CD4-positive, alpha-beta T cell treated with Interleukin-15 for 1 hour (primary cell): ENCODE measurements around the gene BECN2.

ENCODE experiments used
- DNase-seq: peaks from one replicate; pipeline ENCODE4 v3.0.0-alpha.2; 2020

The BECN2 gene

DNA sequence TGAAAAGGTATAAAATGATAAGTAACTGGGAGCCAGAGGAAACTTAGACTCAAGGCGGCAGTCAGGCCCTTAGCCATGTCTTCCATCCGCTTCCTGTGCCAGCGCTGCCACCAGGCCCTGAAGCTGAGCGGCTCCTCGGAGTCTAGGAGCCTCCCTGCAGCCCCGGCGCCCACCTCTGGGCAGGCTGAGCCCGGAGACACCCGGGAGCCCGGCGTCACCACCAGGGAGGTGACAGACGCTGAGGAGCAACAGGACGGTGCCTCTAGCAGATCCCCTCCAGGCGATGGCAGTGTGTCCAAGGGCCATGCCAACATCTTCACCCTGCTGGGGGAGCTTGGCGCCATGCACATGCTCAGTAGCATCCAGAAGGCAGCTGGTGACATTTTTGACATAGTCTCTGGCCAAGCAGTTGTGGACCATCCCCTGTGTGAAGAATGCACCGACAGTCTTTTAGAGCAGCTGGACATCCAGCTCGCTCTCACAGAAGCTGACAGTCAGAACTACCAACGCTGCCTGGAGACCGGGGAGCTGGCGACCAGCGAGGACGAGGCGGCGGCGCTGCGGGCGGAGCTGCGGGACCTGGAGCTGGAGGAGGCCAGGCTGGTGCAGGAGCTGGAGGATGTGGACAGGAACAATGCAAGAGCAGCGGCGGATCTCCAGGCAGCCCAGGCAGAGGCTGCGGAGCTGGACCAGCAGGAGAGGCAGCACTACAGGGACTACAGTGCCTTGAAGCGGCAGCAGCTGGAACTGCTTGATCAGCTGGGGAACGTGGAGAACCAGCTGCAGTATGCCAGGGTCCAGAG is at the start of gene BECN2:
Gene BECN2, plus strand, starts transcription at position 76 of the 803 bp plus-strand sequence. Its CDS starts 0 bp downstream, at position 76.
- DNase-seq: no peak

DNA sequence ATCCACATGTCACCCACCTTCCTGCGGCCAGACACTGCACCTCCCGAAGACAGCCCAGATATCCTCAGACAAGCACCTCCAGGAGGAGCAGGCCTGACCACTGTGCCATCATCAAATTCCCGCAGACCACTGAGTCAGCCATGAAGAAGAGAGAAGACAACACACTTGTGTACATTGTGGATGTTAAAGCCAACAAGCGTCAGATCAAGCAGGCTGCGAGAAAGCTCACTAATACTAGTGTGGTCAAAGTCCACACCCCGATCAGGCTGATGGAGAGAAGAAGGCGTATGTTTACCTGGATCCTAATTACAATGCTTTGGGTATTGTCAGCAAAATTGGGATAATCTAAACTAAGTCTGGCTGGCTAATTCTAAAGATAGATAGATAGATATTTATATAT is 41.4 kb upstream of the BECN2 start:
- no peak for DNase-seq

DNA sequence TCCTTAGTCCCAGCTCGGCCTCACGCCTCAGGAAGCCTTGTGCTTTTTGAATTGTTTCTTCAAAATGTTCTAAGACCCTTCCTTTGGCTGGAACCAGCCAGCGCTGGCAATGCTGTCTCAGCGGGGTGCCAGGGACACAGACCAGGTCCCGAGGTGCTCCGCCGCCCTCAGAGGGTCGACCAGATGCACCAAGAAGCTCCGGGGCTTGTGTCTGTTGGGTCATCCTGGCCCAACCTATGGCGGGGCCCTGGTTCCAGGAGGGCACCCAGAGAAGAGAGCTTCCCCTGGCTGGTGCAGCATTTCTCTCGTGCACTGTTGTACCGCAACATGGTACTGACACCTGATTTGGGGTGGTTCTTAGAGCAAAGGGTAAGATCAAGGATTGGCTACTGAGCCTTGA is 40.1 kb upstream of the BECN2 start:
- no peak for DNase-seq

DNA sequence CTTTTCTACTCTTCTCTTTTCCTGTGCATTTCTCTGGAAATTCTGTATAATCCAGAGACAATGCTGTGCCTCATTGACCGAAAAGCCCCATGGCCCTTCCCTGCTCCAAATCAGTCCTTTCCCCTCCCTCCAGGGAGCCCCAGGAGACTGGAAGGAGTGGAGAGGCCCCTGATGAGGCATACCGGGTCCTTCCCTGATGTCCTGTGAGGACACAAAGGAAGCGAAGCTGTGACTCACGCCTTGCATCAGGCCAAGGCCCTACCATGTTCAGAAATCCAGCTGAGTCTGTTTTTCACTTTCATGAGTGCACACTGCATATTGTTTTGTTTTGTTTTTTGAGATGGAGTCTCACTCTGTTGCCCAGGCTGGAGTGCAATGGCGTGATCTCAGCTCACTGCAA is 38.7 kb upstream of the BECN2 start:
- no peak for DNase-seq

DNA sequence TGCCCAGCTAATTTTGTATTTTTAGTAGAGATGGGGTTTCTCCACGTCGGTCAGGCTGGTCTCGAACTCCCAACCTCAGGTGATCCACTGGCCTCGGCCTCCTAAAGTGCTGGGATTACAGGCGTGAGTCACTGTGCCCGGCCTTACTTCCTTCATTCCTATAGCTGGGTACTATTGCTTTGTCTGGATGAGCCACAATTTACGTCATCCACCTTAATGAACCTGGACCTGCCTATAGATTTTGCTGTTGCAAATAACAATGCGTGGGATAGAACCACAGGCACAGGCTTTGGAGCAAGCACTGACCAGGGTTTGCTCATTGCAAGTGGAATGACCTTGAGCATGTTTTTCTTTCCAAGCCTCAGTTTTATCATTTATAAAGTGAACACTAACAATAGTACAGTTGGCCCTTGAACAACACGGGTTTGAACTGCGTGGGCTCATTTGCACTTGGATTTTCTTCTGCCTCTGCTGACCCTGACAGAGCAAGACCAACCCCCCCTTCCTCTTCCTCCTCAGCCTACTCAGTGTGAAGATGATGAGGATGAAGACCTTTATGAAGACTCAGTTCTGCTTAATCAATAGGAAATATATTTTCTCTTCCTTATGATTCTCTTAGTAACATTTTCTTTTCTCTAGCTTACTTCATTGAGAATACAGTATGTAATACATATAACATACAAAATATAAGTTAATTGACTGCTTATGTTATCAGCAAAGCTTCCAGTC is 33.3 kb upstream of the BECN2 start:
- DNase-seq: no peak

DNA sequence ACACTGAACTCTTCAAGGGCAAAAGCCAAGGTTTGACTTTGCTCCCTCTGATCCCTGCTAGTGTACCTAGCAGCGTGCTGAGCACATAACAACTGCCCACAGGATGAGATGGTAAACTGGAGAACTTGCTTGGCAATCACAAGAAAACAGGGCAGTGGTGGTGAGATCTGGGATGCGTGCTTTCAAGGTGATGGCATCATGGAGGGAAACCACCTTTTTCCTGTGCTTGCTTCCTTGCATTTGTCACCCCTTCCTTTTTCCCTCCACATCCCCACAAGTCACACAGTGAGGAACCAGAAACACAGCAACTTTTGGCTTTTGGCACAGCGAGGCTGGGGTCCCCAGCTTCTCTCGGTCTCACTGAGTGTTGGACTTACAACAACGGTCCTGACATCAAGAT is 31.4 kb upstream of the BECN2 start:
- DNase-seq: no peak

GRCh38 chr1:241927321-241927720 is 30.2 kb upstream of the BECN2 start:
- DNase-seq: no peak

GRCh38 chr1:241932845-241933244 is 24.7 kb upstream of the BECN2 start:
- no peak for DNase-seq

DNA sequence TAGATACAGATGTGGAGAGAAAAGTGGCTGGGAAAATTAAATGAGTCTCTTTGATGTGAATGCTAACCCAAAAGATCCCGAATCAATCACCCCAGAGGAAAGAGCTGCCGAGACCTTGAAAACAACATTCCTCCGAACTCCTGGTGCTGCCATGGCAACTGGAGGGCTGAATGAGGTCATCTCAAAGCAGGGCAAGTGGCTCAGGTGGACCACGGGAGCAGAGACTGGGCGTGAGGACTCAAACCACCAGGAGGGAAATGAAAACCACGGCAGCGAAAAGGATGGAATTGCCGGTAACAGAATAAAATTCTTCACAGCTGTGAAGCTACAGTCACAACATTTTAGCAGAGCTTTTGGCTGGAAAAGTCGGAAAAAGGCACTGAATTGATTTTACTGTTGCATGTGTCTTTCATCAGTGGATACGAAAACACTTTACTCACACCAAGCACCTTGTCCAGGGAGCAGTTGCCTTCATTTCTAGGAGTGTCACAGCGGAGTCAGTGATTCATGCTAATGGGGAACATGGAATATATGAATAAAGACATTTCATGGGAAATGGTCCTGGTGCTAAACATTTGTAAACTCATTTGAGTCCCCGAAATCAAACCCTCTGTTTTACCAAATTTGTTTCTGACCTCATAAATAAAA is 23.2 kb upstream of the BECN2 start:
- no peak for DNase-seq

- DNase-seq: no peak
These were observed 22.7 kb upstream of the BECN2 start for GRCh38 chr1:241934866-241935265.

- DNase-seq: no peak
These were observed 17.8 kb upstream of the BECN2 start for GRCh38 chr1:241939798-241940197.

DNA sequence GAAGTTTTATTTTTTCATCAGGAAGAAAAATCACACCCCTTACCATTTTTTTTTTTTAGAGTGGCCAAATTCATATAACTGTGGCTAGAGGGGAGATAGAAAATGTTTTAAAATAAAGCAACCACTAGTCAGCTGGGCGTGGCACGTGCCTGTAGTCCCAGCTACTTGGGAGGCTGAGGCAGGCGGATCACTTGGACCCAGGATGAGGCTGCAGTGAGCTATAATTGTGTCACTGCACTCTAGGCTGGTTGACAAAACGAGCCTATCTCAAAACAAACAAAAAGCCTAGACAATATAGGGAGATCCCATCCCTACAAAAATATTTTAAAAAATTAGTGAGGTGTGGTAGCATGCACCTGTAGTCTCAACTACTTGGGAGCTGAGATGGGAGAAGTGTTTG is 14.8 kb upstream of the BECN2 start:
- no peak for DNase-seq

DNA sequence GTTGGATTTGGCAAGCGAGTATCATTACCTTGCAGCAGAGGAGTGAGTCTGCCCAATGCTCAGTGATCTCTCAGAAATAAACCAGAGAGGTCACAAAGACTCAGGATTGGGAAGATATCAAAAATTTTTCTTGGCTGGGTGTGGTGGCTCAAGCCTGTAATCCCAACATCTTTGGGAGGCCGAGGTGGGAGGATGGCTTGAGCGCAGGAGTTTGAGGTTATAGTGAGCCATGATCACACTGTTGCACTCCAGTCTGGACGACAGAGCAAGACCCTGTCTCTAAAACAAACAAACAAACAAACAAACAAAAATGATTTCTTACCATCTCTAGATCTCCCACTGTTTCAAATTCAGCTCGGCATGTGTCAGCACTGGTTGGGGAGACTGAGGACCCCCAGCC is 13.3 kb upstream of the BECN2 start:
- no peak for DNase-seq

DNA sequence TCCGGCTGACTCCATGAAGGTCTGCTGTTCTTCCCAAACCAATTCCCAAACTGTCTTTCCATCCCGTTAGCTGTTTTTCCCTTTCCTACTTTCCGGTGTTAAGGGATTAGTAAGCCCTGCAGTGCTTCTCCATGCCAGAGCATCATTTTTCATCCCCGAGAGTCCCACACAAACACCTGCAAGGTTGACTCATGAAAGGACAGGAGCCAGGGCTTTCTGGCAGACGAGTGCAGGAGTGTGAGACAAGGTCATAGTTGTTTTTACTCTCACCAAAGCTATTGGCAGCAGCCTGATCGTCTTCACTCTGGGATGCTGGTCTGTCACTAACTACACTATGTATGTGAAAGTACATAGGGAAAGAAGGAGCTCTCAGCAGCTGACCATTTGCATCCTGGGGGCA is 10.2 kb upstream of the BECN2 start:
- no peak for DNase-seq

GRCh38 chr1:241950390-241950789 is 7.2 kb upstream of the BECN2 start:
- DNase-seq: no peak

GRCh38 chr1:241962153-241962552 is 4.6 kb downstream of the BECN2 start:
- no peak for DNase-seq

DNA sequence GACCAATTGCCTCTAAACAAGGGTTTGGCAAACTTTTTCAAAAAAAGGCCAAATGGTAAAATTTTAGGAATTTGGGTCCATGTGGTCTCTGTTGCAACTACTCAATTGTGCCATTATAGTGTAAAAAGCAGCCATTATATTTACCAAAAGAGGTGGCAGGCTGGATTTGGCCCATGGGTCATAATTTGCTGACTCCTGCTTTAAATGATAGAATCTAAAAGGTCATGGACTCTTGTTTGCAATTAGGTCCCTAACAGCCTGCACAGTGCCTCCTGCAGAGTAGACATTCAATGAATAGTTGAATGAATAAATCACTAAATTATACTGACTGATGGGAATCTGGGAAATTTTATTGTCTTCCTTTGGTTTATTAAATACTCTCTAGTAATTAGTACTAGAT is 6.2 kb downstream of the BECN2 start:
- DNase-seq: no peak

- peak; percentile 18 for DNase-seq
These were observed 7.1 kb downstream of the BECN2 start for GRCh38 chr1:241964550-241965282.

GRCh38 chr1:241968611-241969010 is 11.0 kb downstream of the BECN2 start:
- no peak for DNase-seq

GRCh38 chr1:241972703-241973369 is 15.3 kb downstream of the BECN2 start:
- DNase-seq: no peak

GRCh38 chr1:241976229-241976628 is 18.7 kb downstream of the BECN2 start:
- DNase-seq: no peak

DNA sequence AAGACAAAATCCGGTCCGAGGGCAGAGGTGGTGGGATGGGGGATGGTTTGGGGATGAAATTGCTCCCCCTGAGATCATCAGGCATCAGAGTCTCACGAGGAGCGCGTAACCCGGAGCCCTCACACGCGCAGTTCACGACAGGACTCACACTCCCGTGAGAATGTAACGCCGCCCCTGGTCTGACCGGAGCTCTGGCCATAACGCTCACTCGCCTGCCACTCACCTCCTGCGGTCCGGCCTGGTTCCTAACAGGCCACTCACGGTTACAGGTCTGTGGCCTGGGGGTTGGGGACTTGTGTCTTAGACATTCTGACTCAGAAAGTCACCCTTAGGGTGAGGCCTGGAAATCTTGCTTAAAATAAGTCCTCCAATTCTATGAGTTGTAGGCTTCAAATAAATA is 21.5 kb downstream of the BECN2 start:
- DNase-seq: no peak

- DNase-seq: no peak
These were observed 22.4 kb downstream of the BECN2 start for GRCh38 chr1:241979926-241980325.
